Gastrocnemius medialis (tissue), 4 donors: ENCODE measurements around the gene ASF1A. TPM values are rescaled to one million over a fixed set of nuclear protein-coding genes. Genes with fewer than 3 reads are reported as not detected.

Experiments
- ATAC-seq, 2 donors: fragments of 150-250 bp; one replicate each; pipeline ENCODE4 v1.9.1; 2016
- DNase-seq, 2 donors: peaks; one replicate each; pipeline ENCODE4 v3.0.0-alpha.2; 2019
- H3K27ac ChIP-seq, 4 donors: fragments of 200-600 bp; sonication (generic); 1 replicate in 1 of 4; 2 replicates in 3 of 4; pipeline ENCODE4 v1.5.1; 2016 to 2018; ENCODE audit warnings: mild to moderate bottlenecking in 2 of 4, moderate library complexity in 1 of 4
- H3K27me3 ChIP-seq, 3 donors: fragments of 200-600 bp; sonication (generic) in 2 of 3; 1 replicate in 1 of 3; 2 replicates in 2 of 3; pipeline versions ENCODE4 v1.5.1 to v1.6.0; 2016 to 2019; ENCODE audit warnings: mild to moderate bottlenecking in 1 of 3, moderate library complexity in 1 of 3
- H3K36me3 ChIP-seq, 2 donors: fragments of 200-600 bp; sonication (generic) in 1 of 2; one replicate each; pipeline ENCODE4 v1.5.1; 2017 to 2018
- H3K4me1 ChIP-seq, 2 donors: fragments of 200-600 bp; sonication (generic) in 1 of 2; one replicate each; pipeline ENCODE4 v1.5.1; 2016 to 2017; ENCODE audit warnings: mild to moderate bottlenecking in 2 of 2
- H3K4me3 ChIP-seq, 4 donors: fragments of 200-600 bp; sonication (generic) in 3 of 4; 1 replicate in 1 of 4; 2 replicates in 3 of 4; pipeline ENCODE4 v1.5.1; 2016 to 2019; ENCODE audit warnings: mild to moderate bottlenecking in 2 of 4
- H3K9me3 ChIP-seq, 3 donors: fragments of 200-600 bp; sonication (generic) in 2 of 3; 1 replicate in 1 of 3; 2 replicates in 2 of 3; pipeline ENCODE4 v1.5.1; 2016 to 2019
- POLR2A ChIP-seq, 2 donors: fragments of 450-650 bp; IDR thresholded peaks; one replicate each; pipeline ENCODE4 v1.6.1; 2017; ENCODE audit warnings: antibody characterized with exemption in 2 of 2, mild to moderate bottlenecking in 2 of 2, moderate library complexity in 2 of 2
- in situ Hi-C, 4 donors: fragments of 200-750 bp; cut with MboI; loops; one replicate each; pipeline versions ENCODE4 v1.15.0 to v1.8.0; 2017; ENCODE audit warnings: low sequenced_read_pairs in 4 of 4
- intact Hi-C: fragments of 100-400 bp; cut with DNase I; formaldehyde crosslinking; loops from one replicate; pipeline ENCODE4 v1.15.1; 2023; ENCODE audit warnings: low total_unique reads
- total RNA-seq, 4 donors: library from RNA; depleted of rRNA; stranded (reverse); fragments of >200 nt; gene quantifications; one replicate each; pipeline versions ENCODE4 v1.1.0 to v1.2.3, GENCODE V29; 2016
- TF ChIP-seq, protein P1 (sequence below), 5 experiments: fragments of 450-650 bp in 3 of 5; fragments of 200-600 bp in 2 of 5; sonication (generic) in 2 of 5; IDR thresholded peaks in 4 of 5; conservative IDR thresholded peaks in 1 of 5; 1 replicate in 4 of 5; 2 replicates in 1 of 5; pipeline ENCODE4 v1.5.1; 2016 to 2019; ENCODE audit warnings: antibody characterized with exemption in 5 of 5, mild to moderate bottlenecking in 3 of 5, moderate library complexity in 3 of 5

The ASF1A gene
- total RNA-seq, 4 donors from 2014 or later: 9.7 to 13.9 (median 11.0) TPM

DNA sequence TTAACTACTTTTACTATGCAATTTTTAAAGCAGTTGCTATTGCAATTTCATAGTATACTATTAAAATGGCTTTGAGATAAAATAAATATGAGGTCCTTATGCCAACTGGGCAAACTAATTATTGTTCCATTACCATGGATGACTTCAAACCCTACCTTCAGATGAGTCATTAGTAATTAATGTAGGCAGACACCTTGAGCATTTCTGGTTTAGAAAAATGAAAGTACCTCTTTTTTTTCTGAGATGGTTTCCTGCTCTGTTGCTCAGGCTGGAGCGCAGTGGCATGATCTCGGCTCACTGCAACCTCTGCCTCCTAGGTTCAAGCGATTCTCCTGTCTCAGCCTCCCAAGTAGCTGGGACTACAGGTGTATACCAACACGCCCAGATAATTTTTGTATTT is 11.9 kb downstream of the ASF1A start:
- Histone ChIP-seq H3K27me3 (no peaks in the 10 kb centered on the region), H3K4me1 (peaks cover 0 to 4% of the 10 kb centered on the region in 2 donors), H3K27ac (no peak overlapping the region), H3K9me3 (no peaks in the 10 kb centered on the region), H3K36me3 (peaks cover 0 to 55% of the 10 kb centered on the region in 2 donors), H3K4me3 (no peak overlapping the region)
- in situ Hi-C loops: no loop called here
- DNase-seq (no peak), ATAC-seq (no peak)
- TF ChIP-seq, protein P1, sequence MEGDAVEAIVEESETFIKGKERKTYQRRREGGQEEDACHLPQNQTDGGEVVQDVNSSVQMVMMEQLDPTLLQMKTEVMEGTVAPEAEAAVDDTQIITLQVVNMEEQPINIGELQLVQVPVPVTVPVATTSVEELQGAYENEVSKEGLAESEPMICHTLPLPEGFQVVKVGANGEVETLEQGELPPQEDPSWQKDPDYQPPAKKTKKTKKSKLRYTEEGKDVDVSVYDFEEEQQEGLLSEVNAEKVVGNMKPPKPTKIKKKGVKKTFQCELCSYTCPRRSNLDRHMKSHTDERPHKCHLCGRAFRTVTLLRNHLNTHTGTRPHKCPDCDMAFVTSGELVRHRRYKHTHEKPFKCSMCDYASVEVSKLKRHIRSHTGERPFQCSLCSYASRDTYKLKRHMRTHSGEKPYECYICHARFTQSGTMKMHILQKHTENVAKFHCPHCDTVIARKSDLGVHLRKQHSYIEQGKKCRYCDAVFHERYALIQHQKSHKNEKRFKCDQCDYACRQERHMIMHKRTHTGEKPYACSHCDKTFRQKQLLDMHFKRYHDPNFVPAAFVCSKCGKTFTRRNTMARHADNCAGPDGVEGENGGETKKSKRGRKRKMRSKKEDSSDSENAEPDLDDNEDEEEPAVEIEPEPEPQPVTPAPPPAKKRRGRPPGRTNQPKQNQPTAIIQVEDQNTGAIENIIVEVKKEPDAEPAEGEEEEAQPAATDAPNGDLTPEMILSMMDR (IDR thresholded peaks at IDR 0.05 in 4 of 5, conservative IDR thresholded peaks at IDR 0.05 in 1 of 5): no peak
- no peak for TF ChIP-seq POLR2A (IDR thresholded peaks at IDR 0.05)
- intact Hi-C loops: no loop called here

DNA sequence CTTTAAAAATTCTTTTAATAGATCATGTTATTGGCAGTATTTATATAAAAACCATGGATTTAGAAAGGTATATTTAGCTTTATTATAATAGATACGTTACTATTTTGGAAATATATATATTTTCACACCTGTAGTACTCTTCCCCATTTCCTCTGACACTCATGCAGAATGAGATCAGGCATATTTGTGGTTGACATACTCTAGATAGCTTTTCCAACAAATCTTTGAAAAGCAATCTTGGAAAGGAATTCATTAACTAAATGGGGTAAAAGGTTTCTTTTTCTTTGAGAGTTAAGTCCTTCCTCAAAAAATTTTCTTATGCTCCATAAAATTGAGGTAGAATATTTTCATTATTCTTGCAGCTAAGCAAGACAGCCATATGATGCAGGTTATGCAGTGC is 14.5 kb downstream of the ASF1A start:
- DNase-seq (no peak), ATAC-seq (no peak)
- H3K36me3 ChIP-seq: peaks cover 0 to 78% of the 10 kb centered on the region in 2 donors
- H3K4me1 ChIP-seq: no peaks in the 10 kb centered on the region
- H3K27me3 ChIP-seq: no peaks in the 10 kb centered on the region
- in situ Hi-C loops: no loop called here
- no peak overlapping the region for H3K4me3 ChIP-seq
- TF ChIP-seq, protein P1 (IDR thresholded peaks at IDR 0.05 in 4 of 5, conservative IDR thresholded peaks at IDR 0.05 in 1 of 5): no peak
- no peak for TF ChIP-seq POLR2A (IDR thresholded peaks at IDR 0.05)
- H3K27ac ChIP-seq: no peak overlapping the region
- intact Hi-C loops: no loop called here
- no peaks in the 10 kb centered on the region for H3K9me3 ChIP-seq

DNA sequence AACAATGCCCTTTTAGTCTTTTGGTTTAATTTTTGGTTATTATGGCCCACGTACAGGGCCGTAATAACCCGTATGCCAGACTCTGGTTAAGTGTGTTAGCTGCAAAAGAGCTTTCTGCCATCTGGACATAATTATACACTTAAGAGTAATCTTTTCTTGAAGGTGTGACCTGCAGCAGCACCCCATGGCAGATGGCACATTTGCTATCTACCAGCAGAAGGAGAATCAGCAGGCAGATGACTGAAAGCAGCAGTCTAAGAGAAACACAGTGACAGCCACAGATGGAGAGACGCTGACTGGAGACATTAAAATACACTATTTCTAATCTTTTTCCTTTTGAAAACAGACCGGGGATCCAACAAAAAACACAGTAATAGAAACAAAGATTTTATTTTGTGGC is 18.7 kb downstream of the ASF1A start:
- Histone ChIP-seq H3K4me1 (peaks cover 0 to 5% of the 10 kb centered on the region in 2 donors), H3K36me3 (peaks cover 0 to 79% of the 10 kb centered on the region in 2 donors), H3K9me3 (no peaks in the 10 kb centered on the region), H3K4me3 (no peak overlapping the region), H3K27me3 (no peaks in the 10 kb centered on the region), H3K27ac (no peak overlapping the region)
- in situ Hi-C loops: no loop called here
- ATAC-seq: no peak
- DNase-seq: no peak
- intact Hi-C loops: no loop called here
- TF ChIP-seq, protein P1 (IDR thresholded peaks at IDR 0.05 in 4 of 5, conservative IDR thresholded peaks at IDR 0.05 in 1 of 5): no peak
- no peak for TF ChIP-seq POLR2A (IDR thresholded peaks at IDR 0.05)

DNA sequence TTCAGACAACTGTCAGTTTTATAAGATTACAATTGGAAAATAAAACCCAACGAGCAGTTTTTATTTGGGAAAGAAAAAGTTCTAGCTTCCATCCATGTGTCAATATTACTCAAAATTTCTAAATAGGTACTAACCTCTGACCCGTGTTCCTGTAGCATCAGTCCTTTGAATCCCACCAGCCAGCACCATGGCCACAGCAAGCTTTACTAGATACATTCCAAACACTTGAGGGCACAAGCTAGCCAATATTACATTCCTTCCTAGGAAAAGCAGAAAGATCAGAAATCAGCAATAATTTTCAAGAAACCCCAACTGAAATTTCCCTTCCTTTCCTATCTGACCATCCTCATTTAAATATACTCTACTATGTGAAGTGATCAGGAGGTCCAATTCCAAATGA is 19.2 kb downstream of the ASF1A start:
- intact Hi-C loops: no loop called here
- no peak for DNase-seq
- Histone ChIP-seq H3K4me3 (no peak overlapping the region), H3K9me3 (no peaks in the 10 kb centered on the region), H3K4me1 (peaks cover 0 to 5% of the 10 kb centered on the region in 2 donors), H3K27me3 (no peaks in the 10 kb centered on the region), H3K36me3 (peaks cover 0 to 75% of the 10 kb centered on the region in 2 donors), H3K27ac (no peak overlapping the region)
- no peak for TF ChIP-seq POLR2A (IDR thresholded peaks at IDR 0.05)
- TF ChIP-seq, protein P1 (IDR thresholded peaks at IDR 0.05 in 4 of 5, conservative IDR thresholded peaks at IDR 0.05 in 1 of 5): no peak
- ATAC-seq: no peak
- in situ Hi-C loops: no loop called here

DNA sequence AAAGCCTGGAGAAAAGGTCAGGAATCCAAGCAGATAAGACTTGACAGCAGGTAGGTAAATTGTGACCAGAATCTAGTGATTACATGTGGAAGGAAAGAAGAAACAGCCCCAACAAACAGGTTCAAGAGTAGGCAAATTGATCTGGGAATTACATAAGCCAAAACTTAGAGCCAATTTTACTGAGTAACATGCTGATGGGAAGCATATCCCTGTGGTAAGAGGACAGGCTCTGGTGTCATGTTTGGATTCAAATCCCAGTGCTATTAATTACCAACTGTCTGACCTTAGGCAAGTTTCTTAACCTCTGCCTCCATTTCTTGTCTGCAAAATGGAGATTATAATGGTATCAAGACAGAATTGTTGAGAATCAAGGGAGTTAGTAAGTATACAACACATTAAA is 20.6 kb downstream of the ASF1A start:
- Histone ChIP-seq H3K27ac (no peak overlapping the region), H3K36me3 (peaks cover 3 to 65% of the 10 kb centered on the region in 2 donors), H3K27me3 (no peaks in the 10 kb centered on the region), H3K4me1 (peaks cover 0 to 5% of the 10 kb centered on the region in 2 donors), H3K9me3 (no peaks in the 10 kb centered on the region), H3K4me3 (no peak overlapping the region)
- no peak for DNase-seq
- intact Hi-C loops (no loop called here), in situ Hi-C loops (no loop called here)
- TF ChIP-seq, protein P1 (IDR thresholded peaks at IDR 0.05 in 4 of 5, conservative IDR thresholded peaks at IDR 0.05 in 1 of 5): no peak
- TF ChIP-seq POLR2A (IDR thresholded peaks at IDR 0.05): no peak
- ATAC-seq: no peak
